ENCODE results near the gene ARMH3. TPM values are rescaled to one million over a fixed set of nuclear protein-coding genes. Genes with fewer than 3 reads are reported as not detected.

The ARMH3 gene
- total RNA-seq, 1 donor from 2014 or later = 18.1 TPM

DNA sequence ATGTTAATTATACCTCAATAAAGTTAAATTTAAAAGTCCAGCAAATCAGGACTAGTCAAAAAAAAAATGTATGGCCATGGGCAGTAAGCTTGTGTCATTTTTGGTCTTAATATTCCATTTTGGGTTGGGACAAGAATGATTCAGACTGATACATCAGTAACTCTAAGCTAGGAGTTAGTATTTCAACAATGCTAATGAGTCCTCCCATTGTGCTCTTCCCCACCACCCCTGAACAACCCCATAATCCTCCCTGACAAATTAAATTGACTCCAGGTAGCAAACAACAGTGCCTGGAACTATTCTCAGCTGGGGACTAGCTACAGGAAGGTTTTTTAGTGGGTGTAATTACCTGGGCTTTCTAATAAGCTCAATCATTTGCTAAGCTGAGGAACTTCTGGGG, 181.7 kb downstream of the ARMH3 start:
- Mint-ChIP-seq H3K27ac (ENCODE audit: unreplicated experiment) (no peak overlapping the region), H3K4me3 (ENCODE audit: unreplicated experiment) (no peak overlapping the region), H3K27me3 (ENCODE audit: low read depth) (no peaks in the 10 kb centered on the region), H3K36me3 (ENCODE audit: low read depth) (peaks cover 1% of the 10 kb centered on the region), H3K9me3 (ENCODE audit: low read depth) (no peaks in the 10 kb centered on the region), H3K4me1 (ENCODE audit: low read depth) (peaks cover 5% of the 10 kb centered on the region)
- TF ChIP-seq, protein P1, sequence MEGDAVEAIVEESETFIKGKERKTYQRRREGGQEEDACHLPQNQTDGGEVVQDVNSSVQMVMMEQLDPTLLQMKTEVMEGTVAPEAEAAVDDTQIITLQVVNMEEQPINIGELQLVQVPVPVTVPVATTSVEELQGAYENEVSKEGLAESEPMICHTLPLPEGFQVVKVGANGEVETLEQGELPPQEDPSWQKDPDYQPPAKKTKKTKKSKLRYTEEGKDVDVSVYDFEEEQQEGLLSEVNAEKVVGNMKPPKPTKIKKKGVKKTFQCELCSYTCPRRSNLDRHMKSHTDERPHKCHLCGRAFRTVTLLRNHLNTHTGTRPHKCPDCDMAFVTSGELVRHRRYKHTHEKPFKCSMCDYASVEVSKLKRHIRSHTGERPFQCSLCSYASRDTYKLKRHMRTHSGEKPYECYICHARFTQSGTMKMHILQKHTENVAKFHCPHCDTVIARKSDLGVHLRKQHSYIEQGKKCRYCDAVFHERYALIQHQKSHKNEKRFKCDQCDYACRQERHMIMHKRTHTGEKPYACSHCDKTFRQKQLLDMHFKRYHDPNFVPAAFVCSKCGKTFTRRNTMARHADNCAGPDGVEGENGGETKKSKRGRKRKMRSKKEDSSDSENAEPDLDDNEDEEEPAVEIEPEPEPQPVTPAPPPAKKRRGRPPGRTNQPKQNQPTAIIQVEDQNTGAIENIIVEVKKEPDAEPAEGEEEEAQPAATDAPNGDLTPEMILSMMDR (IDR thresholded peaks at IDR 0.05) = no peak
- no peak for DNase-seq (ENCODE audit: low spot score)

DNA sequence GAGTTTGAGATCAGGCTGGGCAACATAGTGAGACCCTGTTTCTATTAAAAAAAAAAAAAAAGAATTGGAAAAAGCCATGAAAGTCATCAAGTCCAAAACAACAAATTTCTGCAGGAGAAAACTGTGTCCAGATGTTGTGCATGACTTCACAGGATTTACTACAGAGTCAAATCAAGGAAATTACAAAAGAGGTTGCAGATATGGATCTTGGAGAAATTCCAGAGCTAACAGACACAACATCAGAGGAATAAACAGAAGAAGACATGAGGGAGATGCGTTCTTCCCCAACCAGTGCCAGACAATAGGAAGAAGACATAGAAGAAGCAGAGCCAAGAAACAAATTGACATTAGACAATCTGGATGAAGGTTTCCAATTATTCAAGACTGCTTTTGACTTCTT, 188.0 kb downstream of the ARMH3 start:
- H3K27me3 Mint-ChIP-seq (ENCODE audit: low read depth) = no peaks in the 10 kb centered on the region
- TF ChIP-seq, protein P1 (IDR thresholded peaks at IDR 0.05) = no peak
- peaks cover 11% of the 10 kb centered on the region for H3K9me3 Mint-ChIP-seq (ENCODE audit: low read depth)
- no peak for DNase-seq (ENCODE audit: low spot score)
- H3K4me3 Mint-ChIP-seq (ENCODE audit: unreplicated experiment) = no peak overlapping the region
- H3K36me3 Mint-ChIP-seq (ENCODE audit: low read depth) = peaks cover 13% of the 10 kb centered on the region
- H3K27ac Mint-ChIP-seq (ENCODE audit: unreplicated experiment) = no peak overlapping the region
- H3K4me1 Mint-ChIP-seq (ENCODE audit: low read depth) = no peaks in the 10 kb centered on the region

DNA sequence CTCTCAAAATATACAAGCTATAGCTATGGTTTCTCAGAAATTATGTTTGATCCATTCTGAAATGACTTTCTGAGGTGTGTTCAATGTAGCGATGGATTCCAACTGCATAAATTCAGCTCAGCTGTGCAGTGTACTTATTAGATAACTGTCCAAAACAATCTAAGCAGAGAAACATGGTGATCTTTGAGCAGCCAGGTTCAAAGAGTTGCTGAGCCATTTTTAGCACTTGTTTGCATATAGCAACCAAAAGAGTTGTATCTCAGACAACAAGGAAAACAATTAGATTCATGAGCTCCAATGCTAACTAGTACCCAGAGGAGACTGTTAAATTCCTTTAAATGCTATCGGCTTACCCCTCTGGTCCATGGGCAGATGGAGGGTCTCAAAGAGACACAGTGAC, 196.4 kb downstream of the ARMH3 start:
- TF ChIP-seq, protein P1 (IDR thresholded peaks at IDR 0.05) = no peak
- H3K27me3 Mint-ChIP-seq (ENCODE audit: low read depth) = no peaks in the 10 kb centered on the region
- DNase-seq (ENCODE audit: low spot score) = no peak
- peaks cover 15% of the 10 kb centered on the region for H3K36me3 Mint-ChIP-seq (ENCODE audit: low read depth)
- no peak overlapping the region for H3K4me3 Mint-ChIP-seq (ENCODE audit: unreplicated experiment)
- H3K4me1 Mint-ChIP-seq (ENCODE audit: low read depth) = no peaks in the 10 kb centered on the region
- H3K9me3 Mint-ChIP-seq (ENCODE audit: low read depth) = peaks cover 12% of the 10 kb centered on the region
- H3K27ac Mint-ChIP-seq (ENCODE audit: unreplicated experiment) = no peak overlapping the region

DNA sequence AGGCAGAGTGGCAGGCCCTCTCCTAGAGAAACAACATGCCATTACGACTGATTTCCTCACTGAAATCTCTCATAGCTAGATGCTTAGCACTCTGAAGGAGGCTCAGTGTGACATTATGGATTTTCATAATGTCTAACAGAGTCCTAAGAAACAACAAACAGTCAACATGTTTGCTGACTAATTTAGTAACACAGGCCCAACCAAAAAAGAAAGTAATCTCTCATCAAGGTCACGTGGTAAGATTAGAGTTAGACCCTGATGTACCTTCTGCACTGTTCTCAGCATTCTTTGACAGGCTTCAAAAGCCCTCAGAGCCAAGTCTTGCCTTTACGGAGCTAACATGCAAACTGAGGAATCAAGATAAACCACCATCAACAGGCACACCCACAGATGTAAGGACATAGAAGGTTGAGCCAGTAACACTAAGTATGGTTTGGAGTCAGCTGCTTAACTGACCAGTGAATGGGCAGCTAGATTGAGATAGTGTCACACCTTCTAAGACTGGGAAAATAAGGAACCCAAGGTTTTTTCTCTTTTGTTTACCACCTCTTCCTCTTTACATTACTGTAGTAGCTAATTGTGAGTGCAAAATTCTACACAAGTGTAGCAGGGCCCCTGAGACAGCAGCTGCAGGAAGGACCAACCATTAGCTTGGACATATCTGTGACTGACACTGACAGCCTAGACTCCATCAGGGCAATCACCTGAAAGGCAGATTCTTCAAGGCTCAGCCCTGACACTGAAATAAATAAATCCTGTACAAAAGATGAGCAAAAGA, 197.1 kb downstream of the ARMH3 start:
- TF ChIP-seq, protein P1 (IDR thresholded peaks at IDR 0.05) = no peak
- DNase-seq (ENCODE audit: low spot score) = no peak
- Mint-ChIP-seq H3K9me3 (ENCODE audit: low read depth) (peaks cover 12% of the 10 kb centered on the region), H3K36me3 (ENCODE audit: low read depth) (peaks cover 15% of the 10 kb centered on the region), H3K27ac (ENCODE audit: unreplicated experiment) (no peak overlapping the region), H3K4me3 (ENCODE audit: unreplicated experiment) (no peak overlapping the region), H3K4me1 (ENCODE audit: low read depth) (no peaks in the 10 kb centered on the region), H3K27me3 (ENCODE audit: low read depth) (no peaks in the 10 kb centered on the region)

DNA sequence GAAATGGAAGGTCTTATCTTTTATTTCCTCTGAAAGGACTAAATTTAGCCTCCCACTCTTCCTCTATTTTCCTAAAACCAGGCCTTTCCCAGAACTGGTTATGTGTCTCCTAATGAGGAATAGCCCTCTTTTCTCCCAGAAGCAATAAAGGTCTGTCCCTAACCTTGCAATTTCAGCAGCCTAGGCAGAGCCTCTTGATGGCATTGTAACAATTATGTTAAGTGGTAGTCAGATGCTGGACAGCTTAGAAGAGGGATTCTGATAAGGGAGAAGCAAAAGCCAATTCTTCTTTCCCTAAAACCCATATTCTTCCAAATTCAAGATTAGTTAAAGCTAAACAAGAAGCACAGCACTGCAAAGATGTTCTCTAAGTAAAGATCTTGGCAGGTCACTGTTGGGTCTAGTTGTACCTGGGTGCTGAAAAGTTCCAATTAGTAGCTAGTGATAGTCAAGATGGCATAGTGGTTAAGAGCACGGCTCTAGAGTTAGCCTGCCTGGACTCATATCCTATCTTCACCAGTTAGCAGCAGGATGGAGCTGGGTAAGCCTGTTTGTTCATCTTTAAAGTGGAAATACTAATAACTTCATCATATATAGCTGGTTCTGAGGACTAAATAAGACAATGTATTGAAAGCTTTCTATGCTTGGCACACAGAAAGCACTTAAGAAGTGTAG, 198.0 kb downstream of the ARMH3 start:
- Mint-ChIP-seq H3K4me3 (ENCODE audit: unreplicated experiment) (no peak overlapping the region), H3K27ac (ENCODE audit: unreplicated experiment) (no peak overlapping the region), H3K36me3 (ENCODE audit: low read depth) (peaks cover 15% of the 10 kb centered on the region), H3K9me3 (ENCODE audit: low read depth) (peaks cover 12% of the 10 kb centered on the region), H3K4me1 (ENCODE audit: low read depth) (no peaks in the 10 kb centered on the region), H3K27me3 (ENCODE audit: low read depth) (no peaks in the 10 kb centered on the region)
- no peak for DNase-seq (ENCODE audit: low spot score)
- TF ChIP-seq, protein P1 (IDR thresholded peaks at IDR 0.05) = no peak
